HEK293 (cell line): ENCODE data around the gene CLEC4G.

Experiments
- CTCF ChIP-seq: fragments of 450-650 bp; formaldehyde crosslinking; IDR thresholded peaks from 2 replicates; pipeline ENCODE4 v1.5.1; 2016; ENCODE audit warnings: missing biosample characterization, missing genetic modification characterization
- PBX3 ChIP-seq: sonication (generic); formaldehyde crosslinking; IDR thresholded peaks from 2 replicates; pipeline ENCODE4 v1.8.1; 2022; ENCODE audit warnings: mild to moderate bottlenecking, moderate library complexity, missing genetic modification reagents
- SP2 ChIP-seq: fragments of 450-650 bp; formaldehyde crosslinking; IDR thresholded peaks from 2 replicates; pipeline ENCODE4 v1.5.1; 2016; ENCODE audit warnings: missing biosample characterization, missing genetic modification characterization
- TCF7L2 ChIP-seq: IDR thresholded peaks from 2 replicates; pipeline ENCODE4 v1.6.1; 2011; ENCODE audit warnings: low read depth, mild to moderate bottlenecking, inconsistent platforms, low read length, moderate library complexity, borderline replicate concordance
- ZBTB17 ChIP-seq: fragments of 450-650 bp; formaldehyde crosslinking; IDR thresholded peaks from 2 replicates; pipeline ENCODE4 v1.5.1; 2016; ENCODE audit warnings: missing biosample characterization, missing genetic modification characterization
- ZNF433 ChIP-seq: fragments of 450-650 bp; formaldehyde crosslinking; IDR thresholded peaks from 2 replicates; pipeline ENCODE4 v1.5.1; 2016; ENCODE audit warnings: missing biosample characterization, missing genetic modification characterization, low read depth
- ZNF677 ChIP-seq: fragments of 450-650 bp; IDR thresholded peaks from 2 replicates; pipeline ENCODE4 v1.5.0; 2018; ENCODE audit warnings: missing biosample characterization, mild to moderate bottlenecking, missing genetic modification characterization, moderate library complexity
- ZNF704 ChIP-seq: fragments of 450-650 bp; formaldehyde crosslinking; IDR thresholded peaks from 2 replicates; pipeline ENCODE4 v1.5.1; 2016; ENCODE audit warnings: missing biosample characterization, missing genetic modification characterization

- TF ChIP-seq CTCF (tag by site-specific recombination) (no peak), ZNF433 (no peak), ZNF677 (tag by site-specific recombination) (no peak), ZNF704 (no peak), TCF7L2 (no peak), ZBTB17 (tag by site-specific recombination) (no peak), SP2 (tag by site-specific recombination) (no peak), PBX3 (no peak)
Measured at GRCh38 chr19:7734220-7735203, 2.6 kb upstream of the CLEC4G start.
